Endothelial cell of umbilical vein (primary cell): Measurements from ENCODE around the gene NDUFS5. TPM values are rescaled to one million over a fixed set of nuclear protein-coding genes. Genes with fewer than 3 reads are reported as not detected.

ENCODE experiments used
- BruUV-seq: library from RNA; stranded (reverse); fragments of 400-500 nt; replicated peaks from 2 replicates; lab custom pipeline; 2021; lab: Mats Ljungman, UMichigan
- CTCF ChIA-PET: fragments of 300-600, 350-600 bp; sonication (Branson Sonifier 250); formaldehyde crosslinking; loops from one replicate; lab custom pipeline; 2021; ENCODE audit warnings: antibody characterized with exemption, inconsistent platforms; lab: Charles Lee
- POLR2A ChIA-PET: fragments of 300-600, 350-600 bp; sonication (Branson Sonifier 250); formaldehyde crosslinking; loops from one replicate; lab custom pipeline; 2021; ENCODE audit warnings: antibody characterized with exemption, inconsistent platforms; lab: Charles Lee
- DNase-seq: peaks from one replicate; pipeline ENCODE4 v3.0.0-alpha.2; 2011; ENCODE audit warnings: low read depth, low spot score
- FAIRE-seq: peaks from 2 replicates; lab custom pipeline; 2011; peaks lifted over from hg19 to GRCh38; lab: Jason Lieb, UNC
- H2AFZ ChIP-seq: 2 replicates; pipeline ENCODE4 v1.6.0; 2012; ENCODE audit warnings: low read depth, low read length, control low read depth, inconsistent platforms
- H3K27ac ChIP-seq: 2 replicates; pipeline ENCODE4 v1.5.1; 2011; ENCODE audit warnings: low read depth, mild to moderate bottlenecking, control low read depth, low read length, moderate library complexity; ENCODE audit not compliant: insufficient read depth
- H3K27me3 ChIP-seq, 2 experiments: 2 replicates each; pipeline versions ENCODE4 v1.6.0 to v1.6.1; 2011; ENCODE audit warnings: low read length in 2 of 2, mixed read lengths in 1 of 2; ENCODE audit not compliant: control insufficient read depth in 2 of 2, insufficient read depth in 2 of 2
- H3K36me3 ChIP-seq, 2 experiments: 2 replicates in 1 of 2; 3 replicates in 1 of 2; pipeline ENCODE4 v1.5.1; 2011; ENCODE audit warnings: low read length in 2 of 2, mild to moderate bottlenecking in 1 of 2, moderate library complexity in 1 of 2; ENCODE audit not compliant: control insufficient read depth in 2 of 2, insufficient read depth in 2 of 2; ENCODE audit errors: extremely low read depth in 1 of 2
- H3K4me1 ChIP-seq: 3 replicates; pipeline ENCODE4 v1.5.1; 2011; ENCODE audit warnings: mild to moderate bottlenecking, low read length; ENCODE audit not compliant: control insufficient read depth, insufficient read depth; ENCODE audit errors: extremely low read depth
- H3K4me2 ChIP-seq: 2 replicates; pipeline ENCODE4 v1.6.1; 2011; ENCODE audit warnings: low read length, control low read depth, mixed read lengths; ENCODE audit not compliant: insufficient read depth
- H3K4me3 ChIP-seq, 3 experiments: fragments of 200-600 bp in 1 of 3; sonication (generic), shearing (Covaris generic) in 1 of 3; replicated peaks in 1 of 3; 2 replicates each; pipeline ENCODE4 v1.5.1; 2011 to 2016; ENCODE audit warnings: control low read depth in 3 of 3, low read length in 3 of 3, mild to moderate bottlenecking in 2 of 3, inconsistent platforms in 1 of 3, low read depth in 1 of 3, moderate library complexity in 1 of 3; ENCODE audit not compliant: insufficient read depth in 1 of 3
- H3K79me2 ChIP-seq: 2 replicates; pipeline ENCODE4 v1.6.0; 2012; ENCODE audit warnings: low read length, inconsistent platforms; ENCODE audit not compliant: control insufficient read depth, insufficient read depth
- H3K9ac ChIP-seq: replicated peaks from 2 replicates; pipeline ENCODE3; 2011; ENCODE audit warnings: low read length, control low read depth; ENCODE audit not compliant: insufficient read depth; ENCODE audit errors: extremely low read depth
- H3K9me1 ChIP-seq: replicated peaks from 3 replicates; pipeline ENCODE4 v1.6.0; 2011; ENCODE audit warnings: mild to moderate bottlenecking, low read length; ENCODE audit not compliant: control insufficient read depth, insufficient read depth; ENCODE audit errors: extremely low read depth
- H3K9me3 ChIP-seq: replicated peaks from 2 replicates; pipeline ENCODE4 v1.5.1; 2012; ENCODE audit warnings: low read length, inconsistent platforms; ENCODE audit not compliant: control insufficient read depth, insufficient read depth
- H4K20me1 ChIP-seq: replicated peaks from 2 replicates; pipeline ENCODE3; 2011; ENCODE audit warnings: mild to moderate bottlenecking, low read length; ENCODE audit not compliant: control insufficient read depth, insufficient read depth; ENCODE audit errors: extremely low read depth
- EZH2 ChIP-seq: IDR thresholded peaks from 2 replicates; pipeline ENCODE4 v1.6.1; 2012; ENCODE audit warnings: borderline replicate concordance, low read depth, mild to moderate bottlenecking, moderate library complexity, low read length, inconsistent platforms; ENCODE audit not compliant: severe bottlenecking
- FOS ChIP-seq: IDR thresholded peaks from 2 replicates; pipeline ENCODE4 v1.6.1; 2011; ENCODE audit warnings: mild to moderate bottlenecking, low read length, moderate library complexity, borderline replicate concordance; ENCODE audit not compliant: insufficient read depth
- GATA2 ChIP-seq: IDR thresholded peaks from 2 replicates; pipeline ENCODE4 v1.7.0; 2011; ENCODE audit warnings: low read depth, mild to moderate bottlenecking, moderate library complexity, mixed read lengths, low read length; ENCODE audit not compliant: insufficient read length, insufficient read depth
- JUN ChIP-seq: IDR thresholded peaks from 2 replicates; pipeline ENCODE4 v1.6.1; 2011; ENCODE audit warnings: borderline replicate concordance, low read depth; ENCODE audit not compliant: insufficient read length, insufficient read depth
- MYC ChIP-seq: IDR thresholded peaks from one replicate; pipeline ENCODE4 v1.6.1; 2011; ENCODE audit warnings: mild to moderate bottlenecking, low read depth, low read length
- POLR2A ChIP-seq: IDR thresholded peaks from 2 replicates; pipeline ENCODE4 v1.6.1; 2012; ENCODE audit warnings: low read depth, mild to moderate bottlenecking, control low read depth, low read length
- POLR2AphosphoS5 ChIP-seq: IDR thresholded peaks from 2 replicates; pipeline ENCODE4 v1.6.1; 2012; ENCODE audit warnings: low read depth, mild to moderate bottlenecking, control low read depth, low read length, moderate library complexity; ENCODE audit not compliant: insufficient read depth
- dilution Hi-C: fragments of 300-500 bp; cut with MboI; formaldehyde crosslinking; loops from one replicate; pipeline ENCODE4 v1.15.0; 2019; ENCODE audit warnings: low sequenced_read_pairs; ENCODE audit not compliant: extremely low pct_ligation_motif_present
- intact Hi-C: fragments of 100-400 bp; cut with micrococcal nuclease; formaldehyde crosslinking; loops from one replicate; pipeline ENCODE4 v1.10.0; 2022
- polyA plus RNA-seq, 4 experiments: library from polyadenylated mRNA; depleted of rRNA in 3 of 4; stranded (reverse) in 3 of 4; unstranded in 1 of 4; fragments of >200 nt; gene quantifications; 2 replicates each; pipeline versions ENCODE4 v1.2.1 to v1.2.3, GENCODE V29; 2011 to 2012; ENCODE audit warnings: missing spikeins in 1 of 4
- total RNA-seq: library from RNA; stranded (reverse); gene quantifications from 2 replicates; pipeline ENCODE4 v1.2.3, GENCODE V29; 2021
- TF ChIP-seq, protein P1 (sequence below), 2 donors: IDR thresholded peaks; 1 replicate in 1 of 2; 2 replicates in 1 of 2; pipeline ENCODE4 v1.5.1; 2011; ENCODE audit warnings: low read length in 2 of 2, mild to moderate bottlenecking in 2 of 2, moderate library complexity in 2 of 2, control low read depth in 1 of 2, inconsistent platforms in 1 of 2, low read depth in 1 of 2; ENCODE audit not compliant: insufficient read depth in 1 of 2; ENCODE audit errors: extremely low read depth in 1 of 2
- TF ChIP-seq, protein P2 (sequence below): IDR thresholded peaks from 2 replicates; pipeline ENCODE4 v1.6.1; 2011; ENCODE audit not compliant: insufficient read depth, insufficient read length

The NDUFS5 gene
- total and polyA plus RNA-seq, 2 donors (not counting 3 experiments of a cell fraction or from before 2014, with no cell fraction given), result 327 to 710 TPM

DNA sequence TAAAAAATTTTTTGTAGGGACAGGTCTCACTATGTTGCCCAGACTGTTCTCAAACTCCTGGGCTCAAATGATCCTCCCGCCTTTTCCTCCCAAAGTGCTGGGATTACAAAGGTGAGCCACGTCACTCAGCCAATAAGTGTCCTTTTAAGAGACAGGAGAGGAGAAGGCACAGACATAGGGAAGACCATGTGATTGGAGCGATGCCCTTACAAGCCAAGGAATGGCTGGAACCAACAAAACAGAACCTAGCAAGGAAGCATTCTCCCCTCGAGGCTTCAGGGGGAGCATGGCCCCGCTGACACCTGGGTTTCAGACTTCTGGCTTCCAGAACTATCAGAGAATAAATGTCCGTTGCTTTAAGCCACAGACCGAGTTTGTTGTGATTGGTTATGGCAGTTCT, 37.0 kb downstream of the NDUFS5 start:
- Histone ChIP-seq H4K20me1 (no peaks in the 10 kb centered on the region), H3K4me1 (no peaks in the 10 kb centered on the region), H3K9me1 (no peaks in the 10 kb centered on the region), H3K27me3 (no peaks in the 10 kb centered on the region), H3K27ac (no peak overlapping the region), H3K9me3 (no peaks in the 10 kb centered on the region), H3K79me2 (no peaks in the 10 kb centered on the region), H2AFZ (no peak overlapping the region), H3K36me3 (no peaks in the 10 kb centered on the region), H3K4me2 (no peak overlapping the region), H3K9ac (no peak overlapping the region), H3K4me3 (no peak overlapping the region)
- DNase-seq (no peak), FAIRE-seq (no peak)
- TF ChIP-seq FOS, result no peak
- TF ChIP-seq GATA2, result no peak
- TF ChIP-seq, protein P1, sequence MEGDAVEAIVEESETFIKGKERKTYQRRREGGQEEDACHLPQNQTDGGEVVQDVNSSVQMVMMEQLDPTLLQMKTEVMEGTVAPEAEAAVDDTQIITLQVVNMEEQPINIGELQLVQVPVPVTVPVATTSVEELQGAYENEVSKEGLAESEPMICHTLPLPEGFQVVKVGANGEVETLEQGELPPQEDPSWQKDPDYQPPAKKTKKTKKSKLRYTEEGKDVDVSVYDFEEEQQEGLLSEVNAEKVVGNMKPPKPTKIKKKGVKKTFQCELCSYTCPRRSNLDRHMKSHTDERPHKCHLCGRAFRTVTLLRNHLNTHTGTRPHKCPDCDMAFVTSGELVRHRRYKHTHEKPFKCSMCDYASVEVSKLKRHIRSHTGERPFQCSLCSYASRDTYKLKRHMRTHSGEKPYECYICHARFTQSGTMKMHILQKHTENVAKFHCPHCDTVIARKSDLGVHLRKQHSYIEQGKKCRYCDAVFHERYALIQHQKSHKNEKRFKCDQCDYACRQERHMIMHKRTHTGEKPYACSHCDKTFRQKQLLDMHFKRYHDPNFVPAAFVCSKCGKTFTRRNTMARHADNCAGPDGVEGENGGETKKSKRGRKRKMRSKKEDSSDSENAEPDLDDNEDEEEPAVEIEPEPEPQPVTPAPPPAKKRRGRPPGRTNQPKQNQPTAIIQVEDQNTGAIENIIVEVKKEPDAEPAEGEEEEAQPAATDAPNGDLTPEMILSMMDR (IDR thresholded peaks at IDR 0.05; ENCODE audit: extremely low read depth in 1 of 2, insufficient read depth in 1 of 2, low read depth in 1 of 2, low read length in 2 of 2), result no peak
- dilution Hi-C loops, result no loop called here
- no TSS peak for BruUV-seq
- POLR2A ChIA-PET, result no interaction called here
- CTCF ChIA-PET, result no interaction called here
- intact Hi-C loops, result no loop called here

DNA sequence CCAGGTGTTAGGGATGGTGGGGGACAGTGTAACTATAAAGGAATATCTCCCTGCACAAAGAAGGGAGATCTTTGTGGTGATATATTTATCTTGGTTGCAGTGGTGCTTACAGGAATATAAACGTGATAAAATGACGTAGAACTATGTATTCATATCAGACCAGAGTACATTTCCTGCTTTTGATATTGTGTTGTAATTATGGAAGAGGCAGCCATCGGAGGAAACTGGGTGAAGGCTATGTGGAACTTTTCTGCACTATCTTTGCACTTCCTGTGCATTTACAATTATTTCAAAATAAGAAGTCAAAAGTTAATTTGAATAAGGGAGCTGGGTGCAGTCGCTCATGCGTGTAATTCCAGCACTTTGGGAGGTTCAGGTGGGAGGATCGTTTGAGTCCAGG, 37.6 kb downstream of the NDUFS5 start:
- no TSS peak for BruUV-seq
- dilution Hi-C loops, result no loop called here
- peak; percentile 65 for FAIRE-seq
- Histone ChIP-seq H3K4me3 (peak overlapping the region in 1 of 3 experiments; percentile 5), H3K27me3 (no peaks in the 10 kb centered on the region), H3K4me2 (peak overlapping the region; percentile 33), H3K4me1 (no peaks in the 10 kb centered on the region), H3K9me1 (no peaks in the 10 kb centered on the region), H3K79me2 (no peaks in the 10 kb centered on the region), H3K9ac (no peak overlapping the region), H2AFZ (peak overlapping the region; percentile 49), H3K27ac (no peak overlapping the region), H4K20me1 (no peaks in the 10 kb centered on the region), H3K36me3 (no peaks in the 10 kb centered on the region), H3K9me3 (no peaks in the 10 kb centered on the region)
- ChIA-PET CTCF (no interaction called here), POLR2A (interaction anchor here (0.7 kb wide), 1 partner anchor 796 kb away, joined by 5 read pairs; no protein-coding TSS in a partner anchor)
- intact Hi-C loops, result no loop called here
- DNase-seq, result peak; percentile 46
- TF ChIP-seq, protein P1 (IDR thresholded peaks at IDR 0.05; ENCODE audit: extremely low read depth in 1 of 2, insufficient read depth in 1 of 2, low read depth in 1 of 2, low read length in 2 of 2), result no peak
- TF ChIP-seq EZH2, result no peak
- TF ChIP-seq FOS, result no peak
- TF ChIP-seq POLR2A, result no peak
- TF ChIP-seq, protein P2, sequence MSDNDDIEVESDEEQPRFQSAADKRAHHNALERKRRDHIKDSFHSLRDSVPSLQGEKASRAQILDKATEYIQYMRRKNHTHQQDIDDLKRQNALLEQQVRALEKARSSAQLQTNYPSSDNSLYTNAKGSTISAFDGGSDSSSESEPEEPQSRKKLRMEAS, result no peak
- TF ChIP-seq POLR2AphosphoS5, result no peak
- no peak for TF ChIP-seq JUN
- no peak for TF ChIP-seq MYC
- TF ChIP-seq GATA2, result no peak
